ENCODE data around the gene RRAGC. TPM values are rescaled to one million over a fixed set of nuclear protein-coding genes. Genes with fewer than 3 reads are reported as not detected.

RRAGC gene
- total and polyA plus RNA-seq, 2 donors (not counting 1 experiment from before 2014, with no cell fraction given), result 27.4 to 53.4 TPM

GRCh38 chr1:38788341-38789336 lies 70.9 kb downstream of the RRAGC start:
- Histone ChIP-seq H3K9ac (ENCODE audit: insufficient read depth, low read length) (no peak overlapping the region), H3K9me3 (ENCODE audit: control insufficient read depth, insufficient read depth, low read depth, low read length) (no peaks in the 10 kb centered on the region), H3K4me2 (ENCODE audit: extremely low read depth, insufficient read depth, low read length) (no peak overlapping the region), H4K20me1 (ENCODE audit: control insufficient read depth, extremely low read depth, insufficient read depth, low read length) (no peaks in the 10 kb centered on the region), H3K79me2 (ENCODE audit: control insufficient read depth, insufficient read depth, low read length) (no peaks in the 10 kb centered on the region), H3K27me3 (ENCODE audit: control insufficient read depth, insufficient read depth, low read length) (peaks cover 8% of the 10 kb centered on the region), H3K4me1 (ENCODE audit: control insufficient read depth, extremely low read depth, insufficient read depth, low read length) (no peaks in the 10 kb centered on the region), H3K4me3 (replicated peaks in 1 of 4; ENCODE audit: control extremely low read depth in 1 of 4, insufficient read depth in 1 of 4, low read depth in 3 of 4, low read length in 4 of 4) (no peak overlapping the region), H3K36me3 (ENCODE audit: control insufficient read depth, insufficient read depth, low read length) (no peaks in the 10 kb centered on the region), H2AFZ (ENCODE audit: low read length) (no peak overlapping the region), H3K27ac (ENCODE audit: insufficient read depth, low read length) (no peak overlapping the region)
- DNase-seq (ENCODE audit: low read depth in 2 of 2), result no peak
- TF ChIP-seq, protein P1, sequence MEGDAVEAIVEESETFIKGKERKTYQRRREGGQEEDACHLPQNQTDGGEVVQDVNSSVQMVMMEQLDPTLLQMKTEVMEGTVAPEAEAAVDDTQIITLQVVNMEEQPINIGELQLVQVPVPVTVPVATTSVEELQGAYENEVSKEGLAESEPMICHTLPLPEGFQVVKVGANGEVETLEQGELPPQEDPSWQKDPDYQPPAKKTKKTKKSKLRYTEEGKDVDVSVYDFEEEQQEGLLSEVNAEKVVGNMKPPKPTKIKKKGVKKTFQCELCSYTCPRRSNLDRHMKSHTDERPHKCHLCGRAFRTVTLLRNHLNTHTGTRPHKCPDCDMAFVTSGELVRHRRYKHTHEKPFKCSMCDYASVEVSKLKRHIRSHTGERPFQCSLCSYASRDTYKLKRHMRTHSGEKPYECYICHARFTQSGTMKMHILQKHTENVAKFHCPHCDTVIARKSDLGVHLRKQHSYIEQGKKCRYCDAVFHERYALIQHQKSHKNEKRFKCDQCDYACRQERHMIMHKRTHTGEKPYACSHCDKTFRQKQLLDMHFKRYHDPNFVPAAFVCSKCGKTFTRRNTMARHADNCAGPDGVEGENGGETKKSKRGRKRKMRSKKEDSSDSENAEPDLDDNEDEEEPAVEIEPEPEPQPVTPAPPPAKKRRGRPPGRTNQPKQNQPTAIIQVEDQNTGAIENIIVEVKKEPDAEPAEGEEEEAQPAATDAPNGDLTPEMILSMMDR (conservative IDR thresholded peaks at IDR 0.05 in 1 of 2, IDR thresholded peaks at IDR 0.05 in 1 of 2; ENCODE audit: low read depth in 1 of 2, low read length in 2 of 2), result no peak
- no peak for TF ChIP-seq EZH2 (IDR thresholded peaks at IDR 0.05; ENCODE audit: low read length, missing control alignments)

Other genes starting within 250 kb of the RRAGC start
- 2.1 and 4.0 TPM in 2 replicates for gene MYCBP, start 13.6 kb upstream of the RRAGC start, total RNA-seq
- gene MYCBP, start 13.6 kb upstream of the RRAGC start, polyA plus RNA-seq, result 12.5 and 14.2 TPM in 2 replicates
- gene GJA9, start 21.8 kb upstream of the RRAGC start, total RNA-seq, result under 0.01 TPM in 1 of 2 replicates, not detected in the other
- gene GJA9, start 21.8 kb upstream of the RRAGC start, polyA plus RNA-seq, result 0.02 TPM in 1 of 2 replicates, not detected in the other
- gene RHBDL2, start 82.1 kb upstream of the RRAGC start, total RNA-seq, result 0.26 and 1.5 TPM in 2 replicates
- gene RHBDL2, start 82.1 kb upstream of the RRAGC start, polyA plus RNA-seq, result 0.58 and 1.2 TPM in 2 replicates
- gene AKIRIN1, start 131.5 kb upstream of the RRAGC start, total RNA-seq, result 37.0 and 41.0 TPM in 2 replicates
- gene AKIRIN1, start 131.5 kb upstream of the RRAGC start, polyA plus RNA-seq, result 53.4 and 66.7 TPM in 2 replicates
- gene NDUFS5, start 166.6 kb upstream of the RRAGC start, total RNA-seq, result 452 and 501 TPM in 2 replicates
- 572 and 783 TPM in 2 replicates for gene NDUFS5, start 166.6 kb upstream of the RRAGC start, polyA plus RNA-seq